Stimulated activated CD4-positive, alpha-beta T cell treated with anti-CD3 and anti-CD28 coated beads, Interleukin-2, amount 100 ng/mL, for 24 hours (primary cell): ENCODE results near the gene FAM9A.
"Not testable (repeated sequence)": the region's sequence is repeated elsewhere in the genome, so short reads cannot be mapped to it uniquely, and the experiment has no call there.

Experiments used
- DNase-seq, 2 donors: peaks; one replicate each; pipeline ENCODE4 v3.0.0-alpha.2; 2020

Gene FAM9A

DNA sequence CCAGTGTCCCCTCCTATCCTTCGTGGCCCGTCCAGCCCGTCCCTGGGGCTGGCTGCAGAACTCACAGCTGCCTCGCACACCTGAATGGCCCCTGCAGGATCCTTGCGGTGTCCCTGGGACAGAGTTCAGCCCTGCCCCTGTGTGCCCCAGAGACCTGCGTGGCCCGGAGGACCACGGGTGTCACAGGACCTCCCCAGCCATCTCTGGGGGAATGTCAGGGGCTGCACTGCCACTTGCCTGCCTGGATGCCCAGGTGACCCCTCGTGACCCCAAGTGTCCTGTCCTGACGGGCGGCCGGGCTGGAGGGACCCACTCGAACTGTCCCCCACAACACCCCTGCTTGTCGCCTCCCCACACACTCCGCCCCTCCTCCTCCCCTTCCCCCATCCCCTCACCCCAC, 832 bp downstream of the FAM9A start:
- DNase-seq: not testable (repeated sequence)

DNA sequence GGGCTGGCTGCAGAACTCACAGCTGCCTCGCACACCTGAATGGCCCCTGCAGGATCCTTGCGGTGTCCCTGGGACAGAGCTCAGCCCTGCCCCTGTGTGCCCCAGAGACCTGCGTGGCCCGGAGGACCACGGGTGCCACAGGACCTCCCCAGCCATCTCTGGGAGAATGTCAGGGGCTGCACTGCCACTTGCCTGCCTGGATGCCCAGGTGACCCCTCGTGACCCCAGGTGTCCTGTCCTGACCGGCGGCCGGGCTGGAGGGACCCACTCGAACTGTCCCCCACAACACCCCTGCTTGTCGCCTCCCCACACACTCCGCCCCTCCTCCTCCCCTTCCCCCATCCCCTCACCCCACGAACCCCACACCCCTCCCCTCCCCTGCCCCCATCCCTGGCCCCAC, 1.9 kb downstream of the FAM9A start:
- DNase-seq: not testable (repeated sequence)

DNA sequence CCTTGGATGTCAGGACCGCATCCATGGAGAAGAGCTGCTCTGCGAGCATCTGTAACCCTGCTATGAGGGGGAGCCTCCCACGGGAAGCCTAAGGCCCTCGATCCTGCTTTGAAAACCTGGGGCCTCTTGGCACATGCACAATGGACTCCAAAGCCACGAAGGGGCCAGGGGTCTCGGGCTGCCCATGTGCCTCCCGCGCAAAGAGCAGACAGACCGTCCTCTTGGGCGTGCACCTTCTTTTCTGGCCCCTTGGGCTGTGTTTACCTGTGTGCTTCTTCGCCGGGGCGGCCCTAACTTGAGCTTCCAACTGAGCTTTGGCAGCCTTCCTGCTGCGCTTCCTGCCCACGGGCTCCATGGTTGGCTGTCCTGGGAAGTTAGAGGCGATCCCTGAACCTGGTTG, 2.5 kb downstream of the FAM9A start:
- DNase-seq: not testable (repeated sequence)

DNA sequence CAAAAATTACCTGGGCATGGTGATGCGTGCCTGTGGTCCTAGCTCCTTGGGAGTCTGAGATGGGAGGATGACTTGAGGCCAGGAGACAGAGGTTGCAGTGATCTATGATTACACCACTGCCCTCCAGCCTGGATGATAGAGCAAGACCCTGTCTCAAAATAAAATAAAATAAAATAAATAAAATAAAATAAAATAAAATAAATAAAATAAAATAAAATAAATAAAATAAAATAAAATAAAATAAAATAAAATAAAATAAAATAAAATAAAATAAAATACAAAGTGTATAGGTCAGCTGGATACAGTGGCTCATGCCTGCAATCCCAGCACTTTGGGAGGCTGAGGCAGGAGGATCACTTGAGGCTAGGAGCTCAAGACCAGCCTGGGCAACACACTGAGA, 14.1 kb downstream of the FAM9A start:
- not testable (repeated sequence) for DNase-seq

DNA sequence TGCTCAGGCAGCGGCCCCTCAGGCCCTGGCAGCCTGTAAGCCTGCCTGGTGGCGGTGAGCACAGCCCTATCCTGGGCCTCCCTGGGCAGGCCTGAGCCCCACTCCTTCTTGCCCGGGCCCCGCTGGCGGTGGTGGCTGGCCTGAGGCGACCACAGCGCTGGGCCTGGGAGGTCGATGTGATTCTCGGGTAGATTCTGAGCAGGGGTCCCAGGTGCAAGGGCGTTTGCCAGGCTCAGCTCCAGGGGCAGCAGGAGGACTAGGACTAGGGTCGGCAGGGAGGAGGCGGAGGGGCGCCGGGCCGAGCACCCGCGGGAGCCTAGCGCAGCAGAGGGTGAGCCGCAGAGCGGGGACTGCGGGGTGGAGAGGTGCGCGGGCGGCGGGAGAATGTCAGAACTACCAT, 17.0 kb downstream of the FAM9A start:
- no peak for DNase-seq

DNA sequence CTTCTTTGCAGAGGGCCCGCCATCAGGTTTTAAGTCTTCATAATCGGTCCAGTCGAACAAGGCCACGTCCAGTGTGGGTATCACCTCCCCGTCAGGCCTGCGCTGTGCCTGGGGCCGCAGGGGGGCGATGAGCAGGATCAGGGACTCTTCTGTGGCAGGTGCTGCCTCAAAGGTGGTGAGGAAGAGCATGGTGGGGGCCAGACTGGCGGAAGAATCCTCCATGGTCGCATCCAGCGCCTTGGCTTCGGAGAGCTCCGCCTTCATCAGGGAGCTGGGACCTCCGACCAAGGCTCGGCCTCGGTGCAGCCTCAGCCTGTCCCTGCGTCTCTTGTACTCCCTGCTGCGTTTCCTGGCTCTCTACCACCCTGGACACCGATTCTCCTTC, 17.5 kb downstream of the FAM9A start:
- DNase-seq: no peak

DNA sequence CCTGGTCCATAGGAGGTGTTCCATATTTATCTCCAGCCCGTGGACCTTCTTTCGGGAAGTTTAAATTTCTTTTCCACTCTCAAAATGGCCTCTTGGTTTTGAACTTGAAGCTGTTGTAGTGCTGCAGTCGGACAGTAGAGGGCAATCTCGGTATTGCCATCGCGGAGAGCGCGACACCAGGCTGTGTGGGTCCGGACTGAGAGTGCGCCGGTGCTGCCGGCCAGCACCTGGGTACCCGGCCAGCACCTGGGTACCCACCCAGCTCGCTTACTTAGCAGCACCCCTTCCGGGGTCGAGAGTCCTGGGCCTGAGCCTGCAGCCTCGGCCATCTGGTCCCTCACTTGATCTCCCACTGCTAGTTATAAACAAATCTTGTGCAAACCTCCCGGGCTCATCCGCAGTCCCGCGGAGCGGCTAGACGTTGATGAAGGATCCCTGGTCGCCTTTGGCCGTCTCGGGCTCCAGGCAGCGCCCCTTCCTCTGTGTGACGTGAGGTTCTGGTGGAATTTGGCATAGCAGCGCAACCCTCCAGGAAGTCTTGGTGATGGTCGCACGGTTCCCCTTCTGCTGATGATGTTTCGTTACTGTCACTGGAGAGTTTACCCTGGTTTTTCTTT, 18.0 kb downstream of the FAM9A start:
- DNase-seq: peak; percentile 40 to 47

DNA sequence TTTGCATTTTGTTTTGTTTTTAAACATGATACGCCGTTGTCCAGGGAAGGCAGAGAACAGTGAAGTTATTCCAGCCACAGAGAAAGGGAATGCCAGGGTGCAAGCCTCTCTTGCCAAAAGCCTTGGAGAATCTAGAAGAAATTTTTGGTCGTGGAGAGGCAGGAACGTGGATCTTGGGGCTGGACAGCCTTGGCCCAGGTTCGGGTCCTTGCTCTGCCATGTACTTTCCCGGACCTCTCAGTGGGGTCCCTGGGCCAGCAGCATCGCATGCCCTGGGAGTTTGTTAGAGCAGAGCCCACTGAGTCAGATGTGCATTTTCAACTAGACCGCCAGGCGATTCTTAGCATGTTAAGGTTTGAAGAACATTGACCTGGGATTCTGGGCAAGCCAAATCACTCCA, 18.6 kb downstream of the FAM9A start:
- no peak for DNase-seq

DNA sequence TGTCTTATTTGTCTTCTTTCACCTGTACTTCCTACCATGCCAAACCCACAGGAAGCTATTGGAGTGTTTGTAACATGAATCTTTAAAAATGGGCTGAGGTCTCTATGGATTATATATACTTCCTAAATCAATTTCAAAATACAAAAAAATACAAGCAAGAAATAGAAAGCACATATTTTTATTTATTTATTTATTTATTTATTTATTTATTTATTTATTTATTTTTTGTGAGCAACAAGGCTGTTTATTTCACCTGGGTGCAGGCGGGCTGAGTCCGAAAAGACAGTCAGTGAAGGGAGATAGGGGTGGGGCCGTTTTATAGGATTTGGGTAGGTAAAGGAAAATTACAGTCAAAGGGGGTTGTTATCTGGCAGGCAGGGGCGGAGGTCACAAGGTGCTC, 19.3 kb downstream of the FAM9A start:
- not testable (repeated sequence) for DNase-seq

DNA sequence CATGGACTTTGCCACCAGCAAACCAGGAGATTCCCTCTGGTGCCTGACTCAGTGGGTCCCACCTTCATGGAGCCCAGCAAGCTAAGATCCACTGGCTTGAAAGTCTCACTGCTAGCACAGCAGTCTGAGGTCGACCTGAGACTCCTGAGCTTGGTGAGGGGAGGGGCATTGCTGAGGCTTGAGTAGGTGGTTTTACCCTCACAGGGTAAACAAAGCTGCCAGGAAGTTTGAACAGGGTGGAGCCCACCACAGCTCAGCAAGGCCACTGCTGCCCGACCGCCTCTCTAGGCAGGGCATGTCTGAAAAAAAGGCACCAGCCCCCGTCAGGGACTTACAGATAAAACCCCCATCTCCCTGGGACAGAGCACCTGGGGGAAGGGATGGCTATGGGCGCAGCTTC, 28.1 kb downstream of the FAM9A start:
- no peak for DNase-seq

DNA sequence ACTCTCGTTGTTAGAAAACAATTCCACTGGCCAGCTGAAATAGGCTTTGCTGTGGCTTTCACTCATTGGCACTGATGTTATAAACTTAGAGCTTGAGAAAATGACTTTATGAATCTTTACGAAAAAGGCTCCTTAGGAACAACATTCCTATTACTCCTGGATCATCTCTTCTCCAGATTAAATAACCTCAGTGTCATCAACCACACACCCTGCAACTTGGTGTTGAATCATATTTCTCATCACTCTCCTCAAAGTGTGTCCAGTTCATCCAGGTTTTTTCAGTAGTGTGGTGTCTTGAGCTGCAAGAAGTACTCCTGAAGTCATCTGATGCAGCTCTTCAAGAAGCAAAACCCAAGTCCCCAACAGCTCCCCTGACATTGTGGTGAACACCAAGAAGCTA, 41.2 kb downstream of the FAM9A start:
- no peak for DNase-seq

DNA sequence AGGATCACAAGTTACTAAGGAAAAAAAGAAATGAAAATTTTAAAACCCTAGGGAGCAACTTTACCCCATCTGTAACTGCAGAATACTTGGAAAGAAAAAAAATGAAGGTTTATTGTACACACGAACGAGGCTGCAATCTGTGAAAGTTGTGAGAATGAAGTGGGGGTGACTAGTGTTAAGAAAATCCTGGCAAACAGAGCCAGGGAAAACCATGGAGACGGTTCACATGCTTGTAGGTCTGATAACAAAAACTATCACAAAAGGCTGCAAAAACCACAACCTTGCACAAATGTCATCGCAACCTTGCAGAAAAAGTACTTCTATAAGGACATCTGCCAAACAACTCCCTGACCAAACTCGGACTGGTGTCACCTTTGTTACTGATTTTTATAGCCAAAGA, 42.5 kb downstream of the FAM9A start:
- not testable (repeated sequence) for DNase-seq

DNA sequence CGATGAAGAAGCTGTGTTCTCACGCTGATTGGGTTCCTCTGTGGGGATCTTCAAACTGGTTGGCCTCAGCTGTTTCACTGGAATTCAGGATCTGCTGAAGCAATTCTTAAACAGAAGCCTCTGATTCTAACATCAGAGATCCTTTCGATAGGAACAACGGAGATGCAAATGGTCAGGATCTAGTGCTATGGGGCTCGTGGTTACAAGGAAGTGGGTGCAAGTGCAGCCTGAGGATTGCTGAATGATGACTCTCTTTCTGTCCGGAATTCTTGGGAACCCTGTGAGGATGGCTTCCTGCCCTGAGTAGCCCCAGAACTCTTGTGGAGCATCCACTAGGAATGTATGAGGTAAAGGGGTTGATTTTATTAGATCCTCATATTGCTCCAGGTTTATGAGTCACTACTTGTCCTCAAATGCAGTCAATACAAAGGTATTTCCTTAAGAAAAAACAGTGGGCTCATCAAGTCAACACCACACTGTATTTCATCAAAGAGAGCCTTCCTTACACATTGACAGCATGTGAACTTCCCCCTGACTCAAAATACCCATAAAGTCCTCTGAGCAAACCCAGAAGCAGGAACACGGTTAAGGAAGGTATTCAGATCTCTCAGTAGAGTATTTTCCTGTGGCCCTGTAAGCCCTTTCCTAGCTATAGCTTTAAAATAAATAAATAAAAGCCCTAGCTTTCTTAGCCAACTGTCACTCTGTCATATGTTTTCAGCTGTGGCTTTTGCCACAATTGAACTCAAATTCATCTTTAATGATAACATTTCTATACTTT, 43.4 kb downstream of the FAM9A start:
- not testable (repeated sequence) for DNase-seq

DNA sequence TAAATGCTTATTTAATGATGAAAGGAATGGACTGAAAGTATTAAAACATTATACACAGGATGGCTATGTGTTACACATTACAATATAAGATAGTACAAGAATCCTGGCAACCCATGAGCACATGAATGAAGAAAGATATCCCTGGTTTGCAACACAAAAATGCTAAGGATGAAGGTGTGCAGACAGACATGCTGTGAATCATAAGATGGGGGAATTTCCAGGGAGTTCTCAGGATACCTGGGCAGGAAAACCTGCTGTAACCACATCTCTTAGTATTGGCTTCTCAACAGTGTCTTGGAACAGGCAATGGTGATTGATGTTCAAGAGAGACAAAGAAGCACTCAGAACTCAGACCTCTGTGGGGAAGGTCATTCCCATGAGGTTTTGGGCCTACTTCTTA, 45.4 kb downstream of the FAM9A start:
- DNase-seq: no peak

DNA sequence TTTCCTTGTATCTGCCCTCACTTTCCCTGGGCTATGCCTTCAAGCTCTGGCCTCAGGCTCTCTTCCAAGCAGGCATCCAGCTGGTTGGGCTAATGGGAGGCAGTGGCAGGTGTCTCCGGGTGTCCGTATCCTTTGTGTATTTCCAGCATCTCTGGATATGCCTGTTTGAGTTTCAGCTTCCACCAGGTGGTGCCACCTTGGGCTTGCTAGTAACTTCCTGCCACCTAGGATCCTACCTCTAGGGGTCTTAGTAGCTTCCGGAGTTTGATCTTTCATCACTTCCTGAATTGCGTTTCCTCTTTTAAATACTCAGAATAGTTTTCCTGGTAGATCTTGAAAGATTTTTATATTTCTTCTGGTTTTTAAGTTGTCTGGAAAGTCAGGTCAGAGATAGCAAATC, 46.1 kb downstream of the FAM9A start:
- DNase-seq: no peak

DNA sequence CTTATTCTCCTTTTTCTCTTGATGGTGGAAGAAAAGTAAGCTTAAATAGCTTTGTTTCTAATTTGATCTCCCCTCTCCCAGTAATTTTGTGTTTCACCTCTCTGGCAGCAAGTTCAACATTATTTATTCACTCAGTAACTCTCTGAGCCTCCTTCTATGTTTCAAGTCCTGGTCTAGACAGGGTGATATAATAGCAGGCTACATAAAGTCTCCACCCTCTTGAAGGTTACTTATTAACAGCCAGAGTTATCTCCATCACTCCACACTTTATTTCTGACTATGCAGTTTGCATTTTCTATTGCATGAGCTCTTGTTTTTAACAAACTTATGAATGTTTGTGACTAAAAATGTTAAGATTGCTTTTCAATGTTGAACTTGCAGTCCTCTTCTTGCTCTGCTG, 51.5 kb downstream of the FAM9A start:
- DNase-seq: no peak

DNA sequence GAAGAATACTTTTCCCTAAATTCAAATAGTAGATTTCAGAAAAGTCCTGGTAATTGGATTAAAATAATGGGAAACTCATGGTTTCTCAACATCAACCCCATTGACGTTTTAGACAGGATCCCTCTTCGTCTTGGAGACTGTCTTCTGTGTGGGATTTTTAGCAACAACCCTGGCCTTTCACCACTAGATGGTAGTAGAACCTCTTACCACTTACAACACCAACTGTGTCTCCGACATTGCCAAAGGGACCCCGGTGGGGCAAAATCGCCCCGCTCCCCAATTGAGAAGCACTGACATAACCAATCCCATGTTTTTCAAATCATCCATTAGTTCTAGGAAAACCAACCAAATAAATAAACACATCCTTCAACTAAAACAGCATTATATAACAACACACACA, 52.3 kb downstream of the FAM9A start:
- no peak for DNase-seq

DNA sequence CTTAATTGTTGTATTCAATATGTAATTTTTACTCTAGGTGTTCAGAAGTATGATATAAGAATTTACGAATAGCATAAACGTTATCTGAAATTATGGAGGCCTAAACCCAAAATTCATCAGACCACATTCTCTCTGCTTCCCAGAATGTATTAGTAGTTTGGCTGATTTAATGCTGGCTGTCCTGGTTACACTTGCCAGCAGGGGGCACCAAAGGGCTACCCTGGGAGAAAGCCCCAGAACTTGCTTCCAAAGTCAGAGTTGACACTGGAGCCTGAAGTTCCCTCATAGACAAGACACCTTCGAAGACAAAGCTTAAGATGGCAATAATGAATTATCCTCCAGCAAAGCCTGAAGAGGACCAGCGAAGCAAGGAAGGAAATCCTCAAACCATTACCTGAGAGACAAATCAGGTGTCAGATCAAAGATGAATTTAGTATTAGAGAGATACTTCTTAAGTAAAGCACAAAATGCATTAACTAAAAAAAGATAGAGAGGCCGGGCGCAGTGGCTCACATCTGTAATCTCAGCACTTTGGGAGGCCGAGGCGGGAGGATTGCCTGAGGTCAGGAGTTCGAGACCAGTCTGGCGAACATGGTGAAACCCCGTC, 58.0 kb downstream of the FAM9A start:
- peak; percentile 68 for DNase-seq

DNA sequence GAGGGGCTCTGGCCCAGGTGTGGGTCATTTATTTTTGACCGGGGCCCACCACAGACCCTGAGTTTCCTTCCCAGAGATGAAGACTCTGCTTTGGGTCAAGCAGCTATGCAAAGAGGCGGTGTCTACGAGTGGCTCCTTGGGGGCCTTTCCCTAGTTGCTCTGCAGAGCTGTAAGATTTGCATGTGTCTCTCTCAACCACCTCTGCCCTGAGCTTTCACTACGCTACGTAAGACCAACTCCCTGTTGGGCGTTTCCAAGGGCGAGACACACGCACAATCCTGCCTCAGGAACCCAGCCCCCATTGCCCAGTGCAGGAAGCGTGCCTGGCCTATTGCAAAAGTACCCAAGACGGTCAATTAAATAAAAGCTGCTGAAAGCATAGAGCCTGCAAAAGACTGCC, 59.2 kb downstream of the FAM9A start:
- DNase-seq: no peak
